ENCODE data around the gene CFAP53. TPM values are rescaled to one million over a fixed set of nuclear protein-coding genes. Genes with fewer than 3 reads are reported as not detected.

Gene CFAP53
- polyA plus RNA-seq, 1 donor from 2014 or later = 0.64 TPM

DNA sequence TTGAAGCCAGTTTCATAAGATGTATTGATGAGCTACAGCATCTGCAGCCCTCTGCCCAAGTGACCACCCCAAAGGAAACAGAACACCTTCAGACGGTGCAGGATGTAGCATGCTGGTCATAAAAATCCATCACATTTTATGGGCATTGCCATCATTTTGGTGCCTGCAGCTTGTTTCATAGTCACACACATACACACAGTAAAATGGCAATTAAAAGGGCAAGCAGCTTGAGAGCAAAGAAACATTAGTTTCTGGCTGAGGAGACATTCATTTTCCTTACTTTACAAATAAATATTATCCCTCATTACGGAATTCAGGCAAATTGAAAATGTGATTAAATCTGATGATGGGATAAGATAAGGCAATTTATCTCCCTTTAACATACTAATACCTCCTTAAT lies 84.7 kb downstream of the CFAP53 start:
- Histone ChIP-seq H3K27me3 (ENCODE audit: insufficient read depth, low read depth, low read length) (no peaks in the 10 kb centered on the region), H3K9ac (ENCODE audit: low read length) (no peak overlapping the region), H4K20me1 (ENCODE audit: insufficient read depth) (no peaks in the 10 kb centered on the region), H3K36me3 (ENCODE audit: insufficient read depth, low read length) (no peaks in the 10 kb centered on the region), H3K79me2 (replicated peaks; ENCODE audit: insufficient read depth, low read length) (no peaks in the 10 kb centered on the region), H3K4me3 (ENCODE audit: low read length) (no peak overlapping the region), H3K9me3 (ENCODE audit: low read length) (no peaks in the 10 kb centered on the region), H3K9me2 (ENCODE audit: insufficient read depth, low read length) (no peaks in the 10 kb centered on the region), H3F3A (ENCODE audit: insufficient read depth, low read length, poor library complexity, severe bottlenecking) (no peaks in the 10 kb centered on the region), H3K4me2 (ENCODE audit: low read length) (no peak overlapping the region), H2AFZ (ENCODE audit: low read depth, low read length) (no peak overlapping the region), H3K27ac (ENCODE audit: low read length) (no peak overlapping the region)
- TF ChIP-seq MXI1 (conservative IDR thresholded peaks at IDR 0.05; ENCODE audit: poor library complexity, severe bottlenecking) (no peak), TAF1 (IDR thresholded peaks at IDR 0.05; ENCODE audit: low read depth) (no peak), RAD21 (conservative IDR thresholded peaks at IDR 0.05) (no peak), POLR2AphosphoS5 (IDR thresholded peaks at IDR 0.05) (no peak), EP300 (conservative IDR thresholded peaks at IDR 0.05; ENCODE audit: poor library complexity, severe bottlenecking) (no peak), SMC3 (conservative IDR thresholded peaks at IDR 0.05; ENCODE audit: poor library complexity) (no peak), EZH2 (IDR thresholded peaks at IDR 0.05; ENCODE audit: borderline replicate concordance, insufficient read depth, low read length, poor library complexity, severe bottlenecking) (no peak)
- TF ChIP-seq, protein P1, sequence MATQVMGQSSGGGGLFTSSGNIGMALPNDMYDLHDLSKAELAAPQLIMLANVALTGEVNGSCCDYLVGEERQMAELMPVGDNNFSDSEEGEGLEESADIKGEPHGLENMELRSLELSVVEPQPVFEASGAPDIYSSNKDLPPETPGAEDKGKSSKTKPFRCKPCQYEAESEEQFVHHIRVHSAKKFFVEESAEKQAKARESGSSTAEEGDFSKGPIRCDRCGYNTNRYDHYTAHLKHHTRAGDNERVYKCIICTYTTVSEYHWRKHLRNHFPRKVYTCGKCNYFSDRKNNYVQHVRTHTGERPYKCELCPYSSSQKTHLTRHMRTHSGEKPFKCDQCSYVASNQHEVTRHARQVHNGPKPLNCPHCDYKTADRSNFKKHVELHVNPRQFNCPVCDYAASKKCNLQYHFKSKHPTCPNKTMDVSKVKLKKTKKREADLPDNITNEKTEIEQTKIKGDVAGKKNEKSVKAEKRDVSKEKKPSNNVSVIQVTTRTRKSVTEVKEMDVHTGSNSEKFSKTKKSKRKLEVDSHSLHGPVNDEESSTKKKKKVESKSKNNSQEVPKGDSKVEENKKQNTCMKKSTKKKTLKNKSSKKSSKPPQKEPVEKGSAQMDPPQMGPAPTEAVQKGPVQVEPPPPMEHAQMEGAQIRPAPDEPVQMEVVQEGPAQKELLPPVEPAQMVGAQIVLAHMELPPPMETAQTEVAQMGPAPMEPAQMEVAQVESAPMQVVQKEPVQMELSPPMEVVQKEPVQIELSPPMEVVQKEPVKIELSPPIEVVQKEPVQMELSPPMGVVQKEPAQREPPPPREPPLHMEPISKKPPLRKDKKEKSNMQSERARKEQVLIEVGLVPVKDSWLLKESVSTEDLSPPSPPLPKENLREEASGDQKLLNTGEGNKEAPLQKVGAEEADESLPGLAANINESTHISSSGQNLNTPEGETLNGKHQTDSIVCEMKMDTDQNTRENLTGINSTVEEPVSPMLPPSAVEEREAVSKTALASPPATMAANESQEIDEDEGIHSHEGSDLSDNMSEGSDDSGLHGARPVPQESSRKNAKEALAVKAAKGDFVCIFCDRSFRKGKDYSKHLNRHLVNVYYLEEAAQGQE (IDR thresholded peaks at IDR 0.05; ENCODE audit: borderline replicate concordance) = no peak
- TF ChIP-seq, protein P2, sequence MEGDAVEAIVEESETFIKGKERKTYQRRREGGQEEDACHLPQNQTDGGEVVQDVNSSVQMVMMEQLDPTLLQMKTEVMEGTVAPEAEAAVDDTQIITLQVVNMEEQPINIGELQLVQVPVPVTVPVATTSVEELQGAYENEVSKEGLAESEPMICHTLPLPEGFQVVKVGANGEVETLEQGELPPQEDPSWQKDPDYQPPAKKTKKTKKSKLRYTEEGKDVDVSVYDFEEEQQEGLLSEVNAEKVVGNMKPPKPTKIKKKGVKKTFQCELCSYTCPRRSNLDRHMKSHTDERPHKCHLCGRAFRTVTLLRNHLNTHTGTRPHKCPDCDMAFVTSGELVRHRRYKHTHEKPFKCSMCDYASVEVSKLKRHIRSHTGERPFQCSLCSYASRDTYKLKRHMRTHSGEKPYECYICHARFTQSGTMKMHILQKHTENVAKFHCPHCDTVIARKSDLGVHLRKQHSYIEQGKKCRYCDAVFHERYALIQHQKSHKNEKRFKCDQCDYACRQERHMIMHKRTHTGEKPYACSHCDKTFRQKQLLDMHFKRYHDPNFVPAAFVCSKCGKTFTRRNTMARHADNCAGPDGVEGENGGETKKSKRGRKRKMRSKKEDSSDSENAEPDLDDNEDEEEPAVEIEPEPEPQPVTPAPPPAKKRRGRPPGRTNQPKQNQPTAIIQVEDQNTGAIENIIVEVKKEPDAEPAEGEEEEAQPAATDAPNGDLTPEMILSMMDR (IDR thresholded peaks at IDR 0.05; ENCODE audit: poor library complexity, severe bottlenecking) = no peak

DNA sequence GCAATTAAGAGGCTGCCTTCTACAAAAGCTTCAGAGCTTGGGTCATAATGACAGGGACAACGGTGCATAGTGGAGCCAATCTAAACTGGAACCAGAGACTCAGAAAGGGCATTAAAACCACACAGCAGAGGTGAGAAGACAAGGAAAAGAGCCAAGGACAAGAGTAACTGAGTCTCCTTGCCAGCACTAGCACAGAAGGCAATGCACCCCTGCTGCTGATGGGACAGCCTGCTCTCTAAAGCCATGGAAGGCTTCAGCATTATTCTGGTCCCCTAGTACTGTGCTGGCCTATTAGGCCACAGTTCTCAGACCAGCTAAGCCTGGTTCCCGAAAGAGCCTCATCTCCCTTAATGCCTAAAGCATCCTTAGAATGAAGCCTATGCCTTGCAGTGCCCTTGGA lies 86.8 kb downstream of the CFAP53 start:
- Histone ChIP-seq H3K4me2 (ENCODE audit: low read length) (no peak overlapping the region), H3K36me3 (ENCODE audit: insufficient read depth, low read length) (no peaks in the 10 kb centered on the region), H3K27me3 (ENCODE audit: insufficient read depth, low read depth, low read length) (peaks cover 3% of the 10 kb centered on the region), H3K9ac (ENCODE audit: low read length) (no peak overlapping the region), H3K4me3 (ENCODE audit: low read length) (no peak overlapping the region), H3K27ac (ENCODE audit: low read length) (no peak overlapping the region), H3K9me3 (ENCODE audit: low read length) (no peaks in the 10 kb centered on the region), H4K20me1 (ENCODE audit: insufficient read depth) (no peaks in the 10 kb centered on the region), H3F3A (ENCODE audit: insufficient read depth, low read length, poor library complexity, severe bottlenecking) (no peaks in the 10 kb centered on the region), H3K9me2 (ENCODE audit: insufficient read depth, low read length) (no peaks in the 10 kb centered on the region), H3K79me2 (replicated peaks; ENCODE audit: insufficient read depth, low read length) (no peaks in the 10 kb centered on the region), H2AFZ (ENCODE audit: low read depth, low read length) (no peak overlapping the region)
- TF ChIP-seq POLR2AphosphoS5 (IDR thresholded peaks at IDR 0.05) = no peak
- TF ChIP-seq, protein P1 (IDR thresholded peaks at IDR 0.05; ENCODE audit: borderline replicate concordance) = no peak
- TF ChIP-seq, protein P2 (IDR thresholded peaks at IDR 0.05; ENCODE audit: poor library complexity, severe bottlenecking) = no peak
- TF ChIP-seq TAF1 (IDR thresholded peaks at IDR 0.05; ENCODE audit: low read depth) = no peak
